ENCODE results near the gene KCNAB2.

Gene KCNAB2

GRCh38 chr1:6027591-6027990, 18.1 kb upstream of the KCNAB2 start:
- H3K4me2 ChIP-seq (ENCODE audit: low read depth, low read length) = peak overlapping the region; percentile 96; the same call in 1 of the 2 replicates
- H3K9ac ChIP-seq (ENCODE audit: low read length) = no peak overlapping the region
- H3K9me3 ChIP-seq (replicated peaks; ENCODE audit: insufficient read depth, low read length) = no peaks in the 10 kb centered on the region
- no peaks in the 10 kb centered on the region for H3K9me2 ChIP-seq (replicated peaks; ENCODE audit: insufficient read depth, low read length)
- H3K79me2 ChIP-seq (ENCODE audit: low read length) = peaks cover 80% of the 10 kb centered on the region
- DNase-seq = no peak
- H3K27ac ChIP-seq (ENCODE audit: low read length) = no peak overlapping the region
- no peaks in the 10 kb centered on the region for H3K27me3 ChIP-seq (replicated peaks; ENCODE audit: insufficient read depth, low read length)
- TF ChIP-seq, protein P1, sequence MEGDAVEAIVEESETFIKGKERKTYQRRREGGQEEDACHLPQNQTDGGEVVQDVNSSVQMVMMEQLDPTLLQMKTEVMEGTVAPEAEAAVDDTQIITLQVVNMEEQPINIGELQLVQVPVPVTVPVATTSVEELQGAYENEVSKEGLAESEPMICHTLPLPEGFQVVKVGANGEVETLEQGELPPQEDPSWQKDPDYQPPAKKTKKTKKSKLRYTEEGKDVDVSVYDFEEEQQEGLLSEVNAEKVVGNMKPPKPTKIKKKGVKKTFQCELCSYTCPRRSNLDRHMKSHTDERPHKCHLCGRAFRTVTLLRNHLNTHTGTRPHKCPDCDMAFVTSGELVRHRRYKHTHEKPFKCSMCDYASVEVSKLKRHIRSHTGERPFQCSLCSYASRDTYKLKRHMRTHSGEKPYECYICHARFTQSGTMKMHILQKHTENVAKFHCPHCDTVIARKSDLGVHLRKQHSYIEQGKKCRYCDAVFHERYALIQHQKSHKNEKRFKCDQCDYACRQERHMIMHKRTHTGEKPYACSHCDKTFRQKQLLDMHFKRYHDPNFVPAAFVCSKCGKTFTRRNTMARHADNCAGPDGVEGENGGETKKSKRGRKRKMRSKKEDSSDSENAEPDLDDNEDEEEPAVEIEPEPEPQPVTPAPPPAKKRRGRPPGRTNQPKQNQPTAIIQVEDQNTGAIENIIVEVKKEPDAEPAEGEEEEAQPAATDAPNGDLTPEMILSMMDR (IDR thresholded peaks at IDR 0.05; ENCODE audit: low read length) = no peak
- TF ChIP-seq EZH2 (optimal IDR thresholded peaks at IDR 0.05; ENCODE audit: low read depth, low read length) (no peak), EZH2phosphoT487 (IDR thresholded peaks at IDR 0.05; ENCODE audit: low read length) (no peak)
- peaks cover 21% of the 10 kb centered on the region for H3F3A ChIP-seq (ENCODE audit: insufficient read depth, low read length)
- H4K20me1 ChIP-seq (ENCODE audit: insufficient read depth, low read length) = peaks cover 9% of the 10 kb centered on the region; the same call in 1 of the 2 replicates
- no peak overlapping the region for H2AFZ ChIP-seq (ENCODE audit: low read length)
- H3K4me1 ChIP-seq (ENCODE audit: low read length) = peaks cover 24% of the 10 kb centered on the region
- H3K36me3 ChIP-seq (replicated peaks; ENCODE audit: insufficient read depth, low read length) = 0 out of 2 replicates have a peak, but pooled peaks cover 5% of the 10 kb centered on the region
- H3K4me3 ChIP-seq (ENCODE audit: low read length) = peak overlapping the region; percentile 73; the same call in 1 of the 2 replicates

GRCh38 chr1:6028042-6028850, 17.4 kb upstream of the KCNAB2 start:
- Histone ChIP-seq H3K36me3 (replicated peaks; ENCODE audit: insufficient read depth, low read length) (0 out of 2 replicates have a peak, but pooled peaks cover 5% of the 10 kb centered on the region), H3K9ac (ENCODE audit: low read length) (no peak overlapping the region), H3K27me3 (replicated peaks; ENCODE audit: insufficient read depth, low read length) (no peaks in the 10 kb centered on the region), H4K20me1 (ENCODE audit: insufficient read depth, low read length) (peaks cover 9% of the 10 kb centered on the region; the same call in 1 of the 2 replicates), H3K4me3 (ENCODE audit: low read length) (no peak overlapping the region), H3K9me3 (replicated peaks; ENCODE audit: insufficient read depth, low read length) (no peaks in the 10 kb centered on the region), H3K4me1 (ENCODE audit: low read length) (peaks cover 24% of the 10 kb centered on the region), H2AFZ (ENCODE audit: low read length) (no peak overlapping the region), H3K79me2 (ENCODE audit: low read length) (peaks cover 84% of the 10 kb centered on the region), H3K27ac (ENCODE audit: low read length) (no peak overlapping the region), H3K4me2 (ENCODE audit: low read depth, low read length) (no peak overlapping the region), H3F3A (ENCODE audit: insufficient read depth, low read length) (peaks cover 18% of the 10 kb centered on the region), H3K9me2 (replicated peaks; ENCODE audit: insufficient read depth, low read length) (no peaks in the 10 kb centered on the region)
- TF ChIP-seq, protein P1 (IDR thresholded peaks at IDR 0.05; ENCODE audit: low read length) = no peak
- TF ChIP-seq EZH2phosphoT487 (IDR thresholded peaks at IDR 0.05; ENCODE audit: low read length) (no peak), EZH2 (optimal IDR thresholded peaks at IDR 0.05; ENCODE audit: low read depth, low read length) (no peak)
- no peak for DNase-seq

DNA sequence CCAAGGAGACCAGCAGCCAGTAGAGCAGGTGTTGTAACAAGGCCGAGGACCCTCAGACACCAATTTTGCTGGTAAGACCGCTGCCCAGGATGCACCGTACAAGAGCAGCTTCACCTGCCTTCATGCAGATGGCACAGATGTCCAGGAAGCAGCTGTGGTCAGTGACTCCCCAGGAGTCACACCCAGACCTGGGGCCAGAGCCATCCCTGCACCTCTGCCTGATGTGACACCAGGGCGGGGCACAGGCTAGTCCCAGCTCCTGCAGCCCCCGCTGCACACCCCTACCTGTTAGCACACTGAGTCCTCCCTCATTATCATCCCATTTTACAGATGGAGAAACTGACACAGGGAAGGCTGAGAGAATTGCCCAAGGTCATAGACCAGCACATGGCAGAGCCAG, 16.3 kb upstream of the KCNAB2 start:
- Histone ChIP-seq H4K20me1 (ENCODE audit: insufficient read depth, low read length) (peaks cover 13% of the 10 kb centered on the region), H3K27me3 (replicated peaks; ENCODE audit: insufficient read depth, low read length) (no peaks in the 10 kb centered on the region), H3K4me2 (ENCODE audit: low read depth, low read length) (no peak overlapping the region), H3K9me3 (replicated peaks; ENCODE audit: insufficient read depth, low read length) (no peaks in the 10 kb centered on the region), H3K4me3 (ENCODE audit: low read length) (no peak overlapping the region), H3K9me2 (replicated peaks; ENCODE audit: insufficient read depth, low read length) (no peaks in the 10 kb centered on the region), H3K9ac (ENCODE audit: low read length) (no peak overlapping the region), H3K36me3 (replicated peaks; ENCODE audit: insufficient read depth, low read length) (0 out of 2 replicates have a peak, but pooled peaks cover 5% of the 10 kb centered on the region), H3K79me2 (ENCODE audit: low read length) (peaks cover 93% of the 10 kb centered on the region), H2AFZ (ENCODE audit: low read length) (no peak overlapping the region), H3F3A (ENCODE audit: insufficient read depth, low read length) (peaks cover 12% of the 10 kb centered on the region), H3K27ac (ENCODE audit: low read length) (no peak overlapping the region), H3K4me1 (ENCODE audit: low read length) (peaks cover 20% of the 10 kb centered on the region)
- TF ChIP-seq, protein P1 (IDR thresholded peaks at IDR 0.05; ENCODE audit: low read length) = no peak
- TF ChIP-seq EZH2phosphoT487 (IDR thresholded peaks at IDR 0.05; ENCODE audit: low read length) (no peak), EZH2 (optimal IDR thresholded peaks at IDR 0.05; ENCODE audit: low read depth, low read length) (no peak)
- no peak for DNase-seq

Measured in MM.1S (cell line).